Measurements from ENCODE around the gene RUNX2.

Gene RUNX2

DNA sequence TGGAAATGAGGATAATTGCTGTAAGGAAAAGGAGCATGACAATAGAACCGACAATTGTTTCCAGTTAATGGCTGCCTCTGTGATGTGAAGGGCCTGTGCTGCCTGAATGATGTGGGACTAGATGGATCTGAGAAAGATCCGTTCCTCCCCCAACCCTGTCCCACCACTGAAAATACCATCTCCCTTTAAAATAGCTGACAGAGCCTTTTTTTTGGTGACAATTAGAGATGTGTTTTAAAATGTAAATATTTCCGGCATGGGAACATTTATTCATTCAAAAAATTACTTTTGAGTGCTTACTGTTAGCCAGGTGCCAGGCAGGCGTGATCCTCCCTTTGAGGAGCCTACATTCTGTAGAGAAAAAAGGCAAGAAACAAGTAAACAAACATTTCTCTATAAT is 122.0 kb downstream of the RUNX2 start:
- Histone ChIP-seq H3F3A (ENCODE audit: insufficient read depth, low read length) (no peaks in the 10 kb centered on the region), H3K9ac (ENCODE audit: low read length) (no peak overlapping the region), H3K4me2 (ENCODE audit: low read length) (no peak overlapping the region), H3K9me3 (ENCODE audit: low read length) (no peaks in the 10 kb centered on the region), H2AFZ (ENCODE audit: low read length) (no peak overlapping the region), H3K27ac (ENCODE audit: low read depth, low read length, poor library complexity, severe bottlenecking) (no peak overlapping the region), H3K79me2 (ENCODE audit: insufficient read depth, low read length) (no peaks in the 10 kb centered on the region), H4K20me1 (ENCODE audit: insufficient read depth, low read length) (no peaks in the 10 kb centered on the region), H3K4me1 (ENCODE audit: insufficient read depth, low read length, severe bottlenecking) (no peaks in the 10 kb centered on the region), H3K27me3 (ENCODE audit: insufficient read depth, low read length) (no peaks in the 10 kb centered on the region), H3K4me3 (ENCODE audit: low read depth, low read length, poor library complexity, severe bottlenecking) (no peak overlapping the region), H3K36me3 (ENCODE audit: insufficient read depth, low read length) (no peaks in the 10 kb centered on the region), H3K9me2 (ENCODE audit: low read depth, low read length) (no peaks in the 10 kb centered on the region)
- no peak for TF ChIP-seq EZH2 (IDR thresholded peaks at IDR 0.05; ENCODE audit: borderline replicate concordance, low read length)
- TF ChIP-seq, protein P1, sequence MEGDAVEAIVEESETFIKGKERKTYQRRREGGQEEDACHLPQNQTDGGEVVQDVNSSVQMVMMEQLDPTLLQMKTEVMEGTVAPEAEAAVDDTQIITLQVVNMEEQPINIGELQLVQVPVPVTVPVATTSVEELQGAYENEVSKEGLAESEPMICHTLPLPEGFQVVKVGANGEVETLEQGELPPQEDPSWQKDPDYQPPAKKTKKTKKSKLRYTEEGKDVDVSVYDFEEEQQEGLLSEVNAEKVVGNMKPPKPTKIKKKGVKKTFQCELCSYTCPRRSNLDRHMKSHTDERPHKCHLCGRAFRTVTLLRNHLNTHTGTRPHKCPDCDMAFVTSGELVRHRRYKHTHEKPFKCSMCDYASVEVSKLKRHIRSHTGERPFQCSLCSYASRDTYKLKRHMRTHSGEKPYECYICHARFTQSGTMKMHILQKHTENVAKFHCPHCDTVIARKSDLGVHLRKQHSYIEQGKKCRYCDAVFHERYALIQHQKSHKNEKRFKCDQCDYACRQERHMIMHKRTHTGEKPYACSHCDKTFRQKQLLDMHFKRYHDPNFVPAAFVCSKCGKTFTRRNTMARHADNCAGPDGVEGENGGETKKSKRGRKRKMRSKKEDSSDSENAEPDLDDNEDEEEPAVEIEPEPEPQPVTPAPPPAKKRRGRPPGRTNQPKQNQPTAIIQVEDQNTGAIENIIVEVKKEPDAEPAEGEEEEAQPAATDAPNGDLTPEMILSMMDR (IDR thresholded peaks at IDR 0.05; ENCODE audit: low read length), result no peak

DNA sequence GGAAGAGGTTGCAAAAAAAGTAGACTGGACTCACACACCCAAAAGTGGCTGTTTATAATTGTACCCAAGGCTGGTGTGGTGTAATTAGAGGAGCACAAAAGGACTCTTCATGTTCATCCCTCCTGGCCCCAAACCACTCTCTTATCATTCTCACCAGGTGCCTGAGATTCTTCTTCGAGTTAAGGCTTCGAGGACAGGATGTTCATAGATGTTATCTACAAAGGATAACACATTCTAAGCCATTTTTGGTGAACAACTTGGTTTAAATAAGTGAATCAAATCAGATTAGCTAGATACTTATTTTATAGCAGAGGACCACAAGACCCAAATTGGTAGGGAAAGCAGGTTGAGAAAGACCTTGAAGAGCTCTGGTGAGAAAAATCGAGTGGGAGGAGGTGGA is 122.7 kb downstream of the RUNX2 start:
- H3K79me2 ChIP-seq (ENCODE audit: insufficient read depth, low read length), result no peaks in the 10 kb centered on the region
- no peak overlapping the region for H3K4me2 ChIP-seq (ENCODE audit: low read length)
- no peaks in the 10 kb centered on the region for H3K36me3 ChIP-seq (ENCODE audit: insufficient read depth, low read length)
- TF ChIP-seq, protein P1 (IDR thresholded peaks at IDR 0.05; ENCODE audit: low read length), result no peak
- no peak for TF ChIP-seq EZH2 (IDR thresholded peaks at IDR 0.05; ENCODE audit: borderline replicate concordance, low read length)
- no peaks in the 10 kb centered on the region for H3K4me1 ChIP-seq (ENCODE audit: insufficient read depth, low read length, severe bottlenecking)
- no peaks in the 10 kb centered on the region for H3K27me3 ChIP-seq (ENCODE audit: insufficient read depth, low read length)
- no peaks in the 10 kb centered on the region for H3K9me2 ChIP-seq (ENCODE audit: low read depth, low read length)
- no peaks in the 10 kb centered on the region for H3F3A ChIP-seq (ENCODE audit: insufficient read depth, low read length)
- H4K20me1 ChIP-seq (ENCODE audit: insufficient read depth, low read length), result no peaks in the 10 kb centered on the region
- no peak overlapping the region for H2AFZ ChIP-seq (ENCODE audit: low read length)
- no peak overlapping the region for H3K4me3 ChIP-seq (ENCODE audit: low read depth, low read length, poor library complexity, severe bottlenecking)
- no peak overlapping the region for H3K27ac ChIP-seq (ENCODE audit: low read depth, low read length, poor library complexity, severe bottlenecking)
- no peaks in the 10 kb centered on the region for H3K9me3 ChIP-seq (ENCODE audit: low read length)
- H3K9ac ChIP-seq (ENCODE audit: low read length), result no peak overlapping the region

GRCh38 chr6:45454008-45454911 is 126.1 kb downstream of the RUNX2 start:
- Histone ChIP-seq H3F3A (ENCODE audit: insufficient read depth, low read length) (no peaks in the 10 kb centered on the region), H3K9me2 (ENCODE audit: low read depth, low read length) (no peaks in the 10 kb centered on the region), H2AFZ (ENCODE audit: low read length) (no peak overlapping the region), H3K4me1 (ENCODE audit: insufficient read depth, low read length, severe bottlenecking) (no peaks in the 10 kb centered on the region), H3K79me2 (ENCODE audit: insufficient read depth, low read length) (no peaks in the 10 kb centered on the region), H4K20me1 (ENCODE audit: insufficient read depth, low read length) (no peaks in the 10 kb centered on the region), H3K27me3 (ENCODE audit: insufficient read depth, low read length) (no peaks in the 10 kb centered on the region), H3K4me2 (ENCODE audit: low read length) (no peak overlapping the region), H3K9ac (ENCODE audit: low read length) (no peak overlapping the region), H3K4me3 (ENCODE audit: low read depth, low read length, poor library complexity, severe bottlenecking) (no peak overlapping the region), H3K36me3 (ENCODE audit: insufficient read depth, low read length) (no peaks in the 10 kb centered on the region), H3K9me3 (ENCODE audit: low read length) (no peaks in the 10 kb centered on the region), H3K27ac (ENCODE audit: low read depth, low read length, poor library complexity, severe bottlenecking) (no peak overlapping the region)
- TF ChIP-seq, protein P1 (IDR thresholded peaks at IDR 0.05; ENCODE audit: low read length), result no peak
- no peak for TF ChIP-seq EZH2 (IDR thresholded peaks at IDR 0.05; ENCODE audit: borderline replicate concordance, low read length)

Measured in OCI-LY1 (cell line).